Stimulated activated CD8-positive, alpha-beta memory T cell treated with anti-CD3 and anti-CD28 coated beads, Interleukin-7, amount 100 ng/mL, for 4 hours (primary cell): ENCODE results near the gene QSOX2.

Experiments
- DNase-seq, 2 donors: peaks; one replicate each; pipeline ENCODE4 v3.0.0-alpha.2; 2020; ENCODE audit warnings: low read depth in 2 of 2

QSOX2 gene

GRCh38 chr9:136204838-136205706, 40.5 kb downstream of the QSOX2 start, which contains the start of gene LHX3:
Gene LHX3, minus strand, starts transcription at chr9:136205128. Its CDS starts 116 bp downstream, at chr9:136205012.
- no peak for DNase-seq

- DNase-seq, result no peak
Measured at GRCh38 chr9:136204145-136204805, 41.3 kb downstream of the QSOX2 start.

- DNase-seq, result no peak
Measured at GRCh38 chr9:136203408-136204144, 42.0 kb downstream of the QSOX2 start.

- no peak for DNase-seq
Measured at GRCh38 chr9:136202454-136203407, 42.9 kb downstream of the QSOX2 start.

GRCh38 chr9:136201609-136202453, 43.8 kb downstream of the QSOX2 start:
- DNase-seq, result no peak

GRCh38 chr9:136201174-136201573, 44.4 kb downstream of the QSOX2 start:
- DNase-seq, result no peak

GRCh38 chr9:136200424-136200823, 45.2 kb downstream of the QSOX2 start:
- DNase-seq, result no peak

- no peak for DNase-seq
Measured at GRCh38 chr9:136199391-136200288, 46.0 kb downstream of the QSOX2 start.

- no peak for DNase-seq
Measured at GRCh38 chr9:136198605-136199083, 47.0 kb downstream of the QSOX2 start.

GRCh38 chr9:136197930-136198604, 47.5 kb downstream of the QSOX2 start:
- DNase-seq, result no peak

GRCh38 chr9:136197084-136197875, 48.3 kb downstream of the QSOX2 start:
- no peak for DNase-seq

- DNase-seq, result no peak
Measured at GRCh38 chr9:136196404-136197083, 49.1 kb downstream of the QSOX2 start.

- DNase-seq, result no peak
Measured at GRCh38 chr9:136194540-136194939, 51.1 kb downstream of the QSOX2 start.

- DNase-seq, result no peak
Measured at GRCh38 chr9:136193891-136194279, 51.7 kb downstream of the QSOX2 start.

- DNase-seq, result no peak
Measured at GRCh38 chr9:136193127-136193890, 52.3 kb downstream of the QSOX2 start.
